WTC11 (cell line): ENCODE results near the gene CDH1. TPM values are rescaled to one million over a fixed set of nuclear protein-coding genes. Genes with fewer than 3 reads are reported as not detected.
A peak's percentile ranks its signal among the peaks of the same experiment; 100 is the strongest.

Source experiments
- ATAC-seq: fragments of 200-7000 bp; cut with Tn5 transposase; 2 replicates; pipeline ENCODE4 v1.10.0; 2021; ENCODE audit warnings: mild to moderate bottlenecking, moderate library complexity
- CTCF ChIA-PET: fragments of 300-600 bp; sonication (Branson Sonifier 250); formaldehyde crosslinking; loops from one replicate; lab custom pipeline; 2021; ENCODE audit warnings: antibody characterized with exemption; lab: Charles Lee
- POLR2A ChIA-PET: fragments of 350-600 bp; sonication (Branson Sonifier 250); formaldehyde crosslinking; loops from one replicate; lab custom pipeline; 2021; ENCODE audit warnings: antibody characterized with exemption; lab: Charles Lee
- DNase-seq: peaks from one replicate; pipeline ENCODE4 v3.0.0; 2021; ENCODE audit warnings: low spot score
- H3K27ac Mint-ChIP-seq: 2 replicates; pipeline ENCODE4 v1.8.0; 2021; ENCODE audit warnings: mixed read lengths
- H3K27me3 Mint-ChIP-seq: 2 replicates; pipeline ENCODE4 v1.8.0; 2021; ENCODE audit warnings: low read depth, mild to moderate bottlenecking, moderate library complexity, mixed read lengths
- H3K36me3 Mint-ChIP-seq: 2 replicates; pipeline ENCODE4 v1.8.0; 2021; ENCODE audit warnings: mixed read lengths
- H3K4me1 Mint-ChIP-seq: 2 replicates; pipeline ENCODE4 v1.8.0; 2022; ENCODE audit warnings: mixed read lengths
- H3K4me3 Mint-ChIP-seq: 2 replicates; pipeline ENCODE4 v1.8.0; 2021; ENCODE audit warnings: mild to moderate bottlenecking, moderate library complexity, mixed read lengths
- H3K9me3 Mint-ChIP-seq: 2 replicates; pipeline ENCODE4 v1.8.0; 2021; ENCODE audit warnings: mixed read lengths
- AFF4 ChIP-seq: sonication (generic); formaldehyde crosslinking; IDR thresholded peaks from 2 replicates; pipeline ENCODE4 v1.8.1; 2023; ENCODE audit warnings: mild to moderate bottlenecking, missing genetic modification reagents, borderline replicate concordance
- E2F1 ChIP-seq: sonication (generic); formaldehyde crosslinking; IDR thresholded peaks from 2 replicates; pipeline ENCODE4 v1.8.0; 2022; ENCODE audit warnings: mild to moderate bottlenecking, missing genetic modification reagents
- ERG ChIP-seq: fragments of 250-450 bp; sonication (Bioruptor Pico); IDR thresholded peaks from 2 replicates; pipeline ENCODE4 v1.8.0; 2021; ENCODE audit warnings: mild to moderate bottlenecking
- FOXK1 ChIP-seq: sonication (generic); formaldehyde crosslinking; IDR thresholded peaks from 2 replicates; pipeline ENCODE4 v1.8.0; 2022; ENCODE audit warnings: mild to moderate bottlenecking, moderate library complexity, missing genetic modification reagents
- GTF2I ChIP-seq: fragments of 250-450 bp; sonication (Bioruptor Pico); conservative IDR thresholded peaks from 2 replicates; pipeline ENCODE4 v1.4.0; 2021; ENCODE audit warnings: mild to moderate bottlenecking
- IRF2 ChIP-seq: sonication (generic); formaldehyde crosslinking; IDR thresholded peaks from 2 replicates; pipeline ENCODE4 v1.8.0; 2022; ENCODE audit warnings: low read depth, missing genetic modification reagents, borderline replicate concordance
- MYBL2 ChIP-seq: sonication (generic); formaldehyde crosslinking; IDR thresholded peaks from 2 replicates; pipeline ENCODE4 v1.8.1; 2023; ENCODE audit warnings: mild to moderate bottlenecking, moderate library complexity, missing genetic modification reagents
- OVOL2 ChIP-seq: fragments of 250-450 bp; sonication (Bioruptor Pico); IDR thresholded peaks from 2 replicates; pipeline ENCODE4 v1.9.0; 2021; ENCODE audit warnings: mild to moderate bottlenecking, borderline replicate concordance
- RELA ChIP-seq: sonication (generic); formaldehyde crosslinking; IDR thresholded peaks from 2 replicates; pipeline ENCODE4 v1.8.1; 2022; ENCODE audit warnings: missing genetic modification reagents, mild to moderate bottlenecking, borderline replicate concordance
- SMAD3 ChIP-seq: sonication (generic); formaldehyde crosslinking; IDR thresholded peaks from 2 replicates; pipeline ENCODE4 v1.8.0; 2022; ENCODE audit warnings: missing genetic modification reagents, mild to moderate bottlenecking, borderline replicate concordance
- STAT6 ChIP-seq: sonication (generic); formaldehyde crosslinking; conservative IDR thresholded peaks from 2 replicates; pipeline ENCODE4 v1.8.1; 2023; ENCODE audit warnings: mild to moderate bottlenecking, low read depth, missing genetic modification reagents, moderate library complexity
- TCF7 ChIP-seq: sonication (generic); formaldehyde crosslinking; IDR thresholded peaks from 2 replicates; pipeline ENCODE4 v1.8.0; 2022; ENCODE audit warnings: mild to moderate bottlenecking, low read depth, missing genetic modification reagents, moderate library complexity
- TEAD1 ChIP-seq: sonication (generic); formaldehyde crosslinking; IDR thresholded peaks from 2 replicates; pipeline ENCODE4 v1.8.0; 2022; ENCODE audit warnings: mild to moderate bottlenecking, missing genetic modification reagents
- USF2 ChIP-seq: sonication (generic); formaldehyde crosslinking; IDR thresholded peaks from 2 replicates; pipeline ENCODE4 v1.8.1; 2023; ENCODE audit warnings: mild to moderate bottlenecking, missing genetic modification reagents, moderate library complexity
- ZBTB21 ChIP-seq: sonication (generic); formaldehyde crosslinking; IDR thresholded peaks from 2 replicates; pipeline ENCODE4 v1.8.1; 2023; ENCODE audit warnings: mild to moderate bottlenecking, missing genetic modification reagents, borderline replicate concordance
- ZNF232 ChIP-seq: sonication (generic); formaldehyde crosslinking; IDR thresholded peaks from 2 replicates; pipeline ENCODE4 v1.8.0; 2022; ENCODE audit warnings: mild to moderate bottlenecking, missing genetic modification reagents
- ZNF263 ChIP-seq: sonication (generic); formaldehyde crosslinking; IDR thresholded peaks from 2 replicates; pipeline ENCODE4 v1.8.1; 2022; ENCODE audit warnings: low read depth, mild to moderate bottlenecking, moderate library complexity, missing genetic modification reagents
- ZNF416 ChIP-seq: fragments of 250-450 bp; sonication (Bioruptor Pico); IDR thresholded peaks from 2 replicates; pipeline ENCODE4 v1.9.0; 2021; ENCODE audit warnings: mild to moderate bottlenecking, inconsistent platforms
- ZNF425 ChIP-seq: fragments of 250-450 bp; sonication (Bioruptor Pico); conservative IDR thresholded peaks from 2 replicates; pipeline ENCODE4 v1.9.0; 2021; ENCODE audit warnings: mild to moderate bottlenecking
- ZNF532 ChIP-seq: fragments of 250-450 bp; sonication (Bioruptor Pico); IDR thresholded peaks from 2 replicates; pipeline ENCODE4 v1.9.0; 2021; ENCODE audit warnings: mild to moderate bottlenecking, borderline replicate concordance
- total RNA-seq: library from RNA; stranded (reverse); gene quantifications from 3 replicates; pipeline ENCODE4 v1.2.3, GENCODE V29; 2021

Gene CDH1
- total RNA-seq, 1 experiment from 2014 or later, result 278 TPM

GRCh38 chr16:68764862-68765261, 27.8 kb downstream of the CDH1 start (continued):
- TF ChIP-seq IRF2 (no peak), USF2 (CRISPR knock-in tag) (no peak), TEAD1 (CRISPR knock-in tag) (no peak), ZNF416 (no peak), E2F1 (CRISPR knock-in tag) (no peak), ZNF532 (CRISPR knock-in tag) (no peak), ZNF263 (CRISPR knock-in tag) (no peak), SMAD3 (CRISPR knock-in tag) (no peak), RELA (CRISPR knock-in tag) (no peak), GTF2I (no peak), ERG (CRISPR knock-in tag) (no peak), STAT6 (CRISPR knock-in tag) (no peak), MYBL2 (CRISPR knock-in tag) (no peak)
- TF ChIP-seq, all 79 proteins: peak for 0

- Mint-ChIP-seq H3K4me1 (peaks cover 50% of the 10 kb centered on the region), H3K9me3 (no peaks in the 10 kb centered on the region), H3K27me3 (no peaks in the 10 kb centered on the region), H3K36me3 (peaks cover 21% of the 10 kb centered on the region), H3K4me3 (no peak overlapping the region), H3K27ac (peak overlapping the region; percentile 84)
- ATAC-seq (no peak), DNase-seq (no peak)
- POLR2A ChIA-PET, result no interaction called here
- CTCF ChIA-PET, result interaction anchor here (1.1 kb wide), 1 partner anchor 15 kb away, joined by 3 read pairs; no protein-coding TSS in a partner anchor
- no peak for TF ChIP-seq TCF7
- TF ChIP-seq FOXK1 (CRISPR knock-in tag), result no peak
- no peak for TF ChIP-seq ZBTB21 (CRISPR knock-in tag)
- no peak for TF ChIP-seq ZNF263 (CRISPR knock-in tag)
- no peak for TF ChIP-seq ZNF425
- no peak for TF ChIP-seq ZNF232 (CRISPR knock-in tag)
- TF ChIP-seq OVOL2 (CRISPR knock-in tag), result no peak
- TF ChIP-seq MYBL2 (CRISPR knock-in tag), result no peak
- no peak for TF ChIP-seq AFF4 (CRISPR knock-in tag)
- TF ChIP-seq TEAD1 (CRISPR knock-in tag), result no peak
Measured at GRCh38 chr16:68767581-68767980, 30.5 kb downstream of the CDH1 start.
